ENCODE data around the gene BRAT1. TPM values are rescaled to one million over a fixed set of nuclear protein-coding genes. Genes with fewer than 3 reads are reported as not detected.
"Not testable (repeated sequence)": the region's sequence is repeated elsewhere in the genome, so short reads cannot be mapped to it uniquely, and the experiment has no call there.

The BRAT1 gene
- polyA plus RNA-seq, 1 experiment = 6.2 TPM

DNA sequence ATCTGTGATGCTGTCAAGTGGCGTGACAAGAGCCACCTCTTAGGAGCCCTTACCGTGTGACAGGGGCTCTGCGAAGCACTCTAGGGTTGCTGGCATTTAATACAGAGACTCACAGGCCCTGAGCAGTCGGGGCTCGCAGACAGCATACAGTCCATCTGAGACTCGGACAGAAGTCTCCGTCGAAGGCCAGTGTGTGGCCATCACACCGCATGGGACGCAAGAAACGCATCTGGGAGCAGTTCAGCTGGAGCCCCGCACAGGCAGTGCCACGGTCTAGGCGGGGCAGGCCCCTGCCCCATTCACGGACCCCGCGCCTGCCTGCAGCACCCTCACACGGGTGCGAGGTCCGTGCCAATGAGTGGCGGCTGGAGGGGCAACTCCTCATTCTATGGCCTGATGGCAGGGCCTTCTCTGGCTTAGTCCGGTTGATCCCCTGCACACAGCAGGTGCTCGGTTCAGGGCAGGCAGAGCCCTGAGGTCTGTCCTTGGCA, 37.1 kb upstream of the BRAT1 start:
- Histone ChIP-seq H3K9me3 (ENCODE audit: control insufficient read depth, insufficient read depth, low read length) (no peaks in the 10 kb centered on the region; the same call in 1 of the 2 replicates), H3K27ac (ENCODE audit: low read depth, low read length) (no peak overlapping the region), H3K27me3 (ENCODE audit: control insufficient read depth, insufficient read depth, low read length) (no peaks in the 10 kb centered on the region), H3K4me3 (ENCODE audit: low read depth, low read length) (no peak overlapping the region)
- DNase-seq (ENCODE audit: low read depth, low spot score) = no peak
- no peak for TF ChIP-seq CTCF (IDR thresholded peaks at IDR 0.05; ENCODE audit: low read depth, low read length)
- POLR2A ChIA-PET = no interaction called here
- CTCF ChIA-PET = no interaction called here

DNA sequence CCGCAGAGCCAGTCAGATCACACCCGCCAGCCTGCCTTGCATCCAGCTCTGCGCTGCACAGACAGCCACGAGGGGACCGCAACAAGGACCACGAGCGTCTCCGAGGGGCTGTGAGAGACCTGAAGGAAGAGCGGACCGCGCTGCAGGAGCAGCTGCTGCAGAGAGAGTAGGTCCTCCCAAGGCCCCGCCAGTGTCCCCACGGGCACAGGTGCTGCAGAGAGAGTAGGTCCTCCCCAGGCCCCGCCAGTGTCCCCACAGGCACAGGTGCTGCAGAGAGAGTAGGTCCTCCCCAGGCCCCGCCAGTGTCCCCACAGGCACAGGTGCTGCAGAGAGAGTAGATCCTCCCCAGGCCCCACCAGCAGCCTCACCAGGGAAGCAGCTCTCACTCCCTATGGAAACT, 34.6 kb upstream of the BRAT1 start:
- H3K27me3 ChIP-seq (ENCODE audit: control insufficient read depth, insufficient read depth, low read length); CTCF ChIA-PET; H3K27ac ChIP-seq (ENCODE audit: low read depth, low read length); H3K9me3 ChIP-seq (ENCODE audit: control insufficient read depth, insufficient read depth, low read length); POLR2A ChIA-PET; DNase-seq (ENCODE audit: low read depth, low spot score); H3K4me3 ChIP-seq (ENCODE audit: low read depth, low read length): not testable (repeated sequence)

- TF ChIP-seq CTCF (IDR thresholded peaks at IDR 0.05; ENCODE audit: low read depth, low read length) = no peak
- H3K9me3 ChIP-seq (ENCODE audit: control insufficient read depth, insufficient read depth, low read length) = no peaks in the 10 kb centered on the region; the same call in 1 of the 2 replicates
- CTCF ChIA-PET = no interaction called here
- POLR2A ChIA-PET = no interaction called here
- no peaks in the 10 kb centered on the region for H3K27me3 ChIP-seq (ENCODE audit: control insufficient read depth, insufficient read depth, low read length)
- no peak for DNase-seq (ENCODE audit: low read depth, low spot score)
- H3K27ac ChIP-seq (ENCODE audit: low read depth, low read length) = no peak overlapping the region
- H3K4me3 ChIP-seq (ENCODE audit: low read depth, low read length) = no peak overlapping the region
These were observed 34.0 kb upstream of the BRAT1 start for GRCh38 chr7:2589341-2589740.

GRCh38 chr7:2587778-2588177, 32.5 kb upstream of the BRAT1 start:
- H3K27ac ChIP-seq (ENCODE audit: low read depth, low read length) = no peak overlapping the region
- ChIA-PET CTCF (no interaction called here), POLR2A (interaction anchor here (0.7 kb wide), 1 partner anchor 21 kb away, joined by 3 read pairs; no protein-coding TSS in a partner anchor)
- no peak overlapping the region for H3K4me3 ChIP-seq (ENCODE audit: low read depth, low read length)
- H3K27me3 ChIP-seq (ENCODE audit: control insufficient read depth, insufficient read depth, low read length) = no peaks in the 10 kb centered on the region
- no peak for TF ChIP-seq CTCF (IDR thresholded peaks at IDR 0.05; ENCODE audit: low read depth, low read length)
- H3K9me3 ChIP-seq (ENCODE audit: control insufficient read depth, insufficient read depth, low read length) = no peaks in the 10 kb centered on the region; the same call in 1 of the 2 replicates
- no peak for DNase-seq (ENCODE audit: low read depth, low spot score)

- CTCF ChIA-PET = no interaction called here
- Histone ChIP-seq H3K27ac (ENCODE audit: low read depth, low read length) (no peak overlapping the region), H3K27me3 (ENCODE audit: control insufficient read depth, insufficient read depth, low read length) (no peaks in the 10 kb centered on the region), H3K4me3 (ENCODE audit: low read depth, low read length) (no peak overlapping the region), H3K9me3 (ENCODE audit: control insufficient read depth, insufficient read depth, low read length) (no peaks in the 10 kb centered on the region; the same call in 1 of the 2 replicates)
- POLR2A ChIA-PET = no interaction called here
- no peak for TF ChIP-seq CTCF (IDR thresholded peaks at IDR 0.05; ENCODE audit: low read depth, low read length)
- DNase-seq (ENCODE audit: low read depth, low spot score) = no peak
These were observed 31.8 kb upstream of the BRAT1 start for GRCh38 chr7:2587134-2587533.

All from AG04450 (cell line).